Stimulated activated CD8-positive, alpha-beta memory T cell treated with anti-CD3 and anti-CD28 coated beads, Interleukin-4, amount 100 ng/mL, for 4 hours (primary cell): Measurements from ENCODE around the gene RGS14.
"Not testable (repeated sequence)": the region's sequence is repeated elsewhere in the genome, so short reads cannot be mapped to it uniquely, and the experiment has no call there.

ENCODE experiments used
- DNase-seq, 2 donors: peaks; one replicate each; pipeline ENCODE4 v3.0.0-alpha.2; 2020; ENCODE audit warnings: low read depth in 2 of 2, low spot score in 1 of 2

RGS14 gene

GRCh38 chr5:177346820-177347219, 10.9 kb upstream of the RGS14 start:
- no peak for DNase-seq

- DNase-seq, result no peak
These were observed 10.0 kb upstream of the RGS14 start for GRCh38 chr5:177347699-177348098.

- no peak for DNase-seq
These were observed 8.4 kb upstream of the RGS14 start for GRCh38 chr5:177349362-177349647.

- DNase-seq, result no peak
These were observed 8.0 kb upstream of the RGS14 start for GRCh38 chr5:177349762-177350161.

GRCh38 chr5:177350776-177351391, 6.8 kb upstream of the RGS14 start:
- no peak for DNase-seq

GRCh38 chr5:177351392-177352329, 6.1 kb upstream of the RGS14 start, which contains the start of gene LMAN2:
Gene LMAN2 (minus strand): TSS chr5:177351668. CDS start chr5:177351647, 21 bp downstream.
- peak; percentile 74 to 80 for DNase-seq

GRCh38 chr5:177353093-177353492, 4.6 kb upstream of the RGS14 start:
- no peak for DNase-seq

GRCh38 chr5:177354256-177354655, 3.5 kb upstream of the RGS14 start:
- no peak for DNase-seq

GRCh38 chr5:177354711-177355110, 3.0 kb upstream of the RGS14 start:
- no peak for DNase-seq

GRCh38 chr5:177355162-177355867, 2.4 kb upstream of the RGS14 start:
- no peak for DNase-seq

- no peak for DNase-seq
These were observed 1.9 kb upstream of the RGS14 start for GRCh38 chr5:177355868-177356168.

- no peak for DNase-seq
These were observed 978 bp upstream of the RGS14 start for GRCh38 chr5:177356746-177357145.

- no peak for DNase-seq
These were observed 622 bp upstream of the RGS14 start for GRCh38 chr5:177357146-177357458.

GRCh38 chr5:177358370-177358819, 671 bp downstream of the RGS14 start:
- no peak for DNase-seq

- DNase-seq, result no peak
These were observed 1.7 kb downstream of the RGS14 start for GRCh38 chr5:177359451-177359851.

- DNase-seq, result no peak
These were observed 2.1 kb downstream of the RGS14 start for GRCh38 chr5:177359860-177360259.

GRCh38 chr5:177360740-177361139, 3.0 kb downstream of the RGS14 start:
- DNase-seq, result not testable (repeated sequence)

- DNase-seq, result no peak
These were observed 3.9 kb downstream of the RGS14 start for GRCh38 chr5:177361418-177362291.

- no peak for DNase-seq
These were observed 4.5 kb downstream of the RGS14 start for GRCh38 chr5:177362292-177362609.

- DNase-seq, result peak; percentile 32 to 50
These were observed 5.1 kb downstream of the RGS14 start for GRCh38 chr5:177362610-177363507.
